ENCODE measurements around the gene BIRC5.

BIRC5 gene

GRCh38 chr17:78255029-78255656, 41.1 kb downstream of the BIRC5 start:
- TF ChIP-seq POLR2AphosphoS5 (IDR thresholded peaks at IDR 0.05; ENCODE audit: low read depth, low read length) (no peak), TAF1 (IDR thresholded peaks at IDR 0.05; ENCODE audit: borderline replicate concordance, low read depth, low read length) (no peak), POLR2A (IDR thresholded peaks at IDR 0.05; ENCODE audit: low read depth, low read length) (no peak)
- FAIRE-seq (no peak), DNase-seq (ENCODE audit: insufficient read length) (no peak)

- FAIRE-seq (no peak), DNase-seq (ENCODE audit: insufficient read length) (no peak)
- TF ChIP-seq POLR2AphosphoS5 (IDR thresholded peaks at IDR 0.05; ENCODE audit: low read depth, low read length): no peak
- TF ChIP-seq TAF1 (IDR thresholded peaks at IDR 0.05; ENCODE audit: borderline replicate concordance, low read depth, low read length): no peak
- TF ChIP-seq POLR2A (IDR thresholded peaks at IDR 0.05; ENCODE audit: low read depth, low read length): no peak
These were observed 42.1 kb downstream of the BIRC5 start for GRCh38 chr17:78255953-78256706.

GRCh38 chr17:78256707-78257591, 42.9 kb downstream of the BIRC5 start:
- TF ChIP-seq TAF1 (IDR thresholded peaks at IDR 0.05; ENCODE audit: borderline replicate concordance, low read depth, low read length) (no peak), POLR2A (IDR thresholded peaks at IDR 0.05; ENCODE audit: low read depth, low read length) (no peak), POLR2AphosphoS5 (IDR thresholded peaks at IDR 0.05; ENCODE audit: low read depth, low read length) (no peak)
- DNase-seq (ENCODE audit: insufficient read length): no peak
- no peak for FAIRE-seq

GRCh38 chr17:78257810-78258322, 43.8 kb downstream of the BIRC5 start:
- no peak for FAIRE-seq
- TF ChIP-seq POLR2AphosphoS5 (IDR thresholded peaks at IDR 0.05; ENCODE audit: low read depth, low read length): no peak
- no peak for DNase-seq (ENCODE audit: insufficient read length)

- DNase-seq (ENCODE audit: insufficient read length): no peak
- no peak for FAIRE-seq
- TF ChIP-seq POLR2A (IDR thresholded peaks at IDR 0.05; ENCODE audit: low read depth, low read length) (no peak), POLR2AphosphoS5 (IDR thresholded peaks at IDR 0.05; ENCODE audit: low read depth, low read length) (no peak), TAF1 (IDR thresholded peaks at IDR 0.05; ENCODE audit: borderline replicate concordance, low read depth, low read length) (no peak)
These were observed 44.5 kb downstream of the BIRC5 start for GRCh38 chr17:78258323-78259191.

- DNase-seq (ENCODE audit: insufficient read length) (no peak), FAIRE-seq (no peak)
- TF ChIP-seq TAF1 (IDR thresholded peaks at IDR 0.05; ENCODE audit: borderline replicate concordance, low read depth, low read length) (no peak), POLR2A (IDR thresholded peaks at IDR 0.05; ENCODE audit: low read depth, low read length) (no peak), POLR2AphosphoS5 (IDR thresholded peaks at IDR 0.05; ENCODE audit: low read depth, low read length) (no peak)
These were observed 45.1 kb downstream of the BIRC5 start for GRCh38 chr17:78259192-78259554.

- DNase-seq (ENCODE audit: insufficient read length) (no peak), FAIRE-seq (no peak)
- no peak for TF ChIP-seq POLR2AphosphoS5 (IDR thresholded peaks at IDR 0.05; ENCODE audit: low read depth, low read length)
- TF ChIP-seq POLR2A (IDR thresholded peaks at IDR 0.05; ENCODE audit: low read depth, low read length): no peak
- TF ChIP-seq TAF1 (IDR thresholded peaks at IDR 0.05; ENCODE audit: borderline replicate concordance, low read depth, low read length): no peak
These were observed 49.1 kb downstream of the BIRC5 start for GRCh38 chr17:78263063-78263735.

- DNase-seq (ENCODE audit: insufficient read length): no peak
- FAIRE-seq: no peak
- TF ChIP-seq POLR2A (IDR thresholded peaks at IDR 0.05; ENCODE audit: low read depth, low read length) (no peak), POLR2AphosphoS5 (IDR thresholded peaks at IDR 0.05; ENCODE audit: low read depth, low read length) (no peak), TAF1 (IDR thresholded peaks at IDR 0.05; ENCODE audit: borderline replicate concordance, low read depth, low read length) (no peak)
These were observed 49.8 kb downstream of the BIRC5 start for GRCh38 chr17:78263736-78264340.

- no peak for TF ChIP-seq POLR2A (IDR thresholded peaks at IDR 0.05; ENCODE audit: low read depth, low read length)
- TF ChIP-seq POLR2AphosphoS5 (IDR thresholded peaks at IDR 0.05; ENCODE audit: low read depth, low read length): no peak
- no peak for TF ChIP-seq TAF1 (IDR thresholded peaks at IDR 0.05; ENCODE audit: borderline replicate concordance, low read depth, low read length)
- FAIRE-seq (no peak), DNase-seq (ENCODE audit: insufficient read length) (no peak)
These were observed 50.5 kb downstream of the BIRC5 start for GRCh38 chr17:78264590-78264989.

GRCh38 chr17:78265121-78265520, 51.1 kb downstream of the BIRC5 start:
- no peak for DNase-seq (ENCODE audit: insufficient read length)
- TF ChIP-seq POLR2A (IDR thresholded peaks at IDR 0.05; ENCODE audit: low read depth, low read length): no peak
- TF ChIP-seq TAF1 (IDR thresholded peaks at IDR 0.05; ENCODE audit: borderline replicate concordance, low read depth, low read length): no peak
- no peak for TF ChIP-seq POLR2AphosphoS5 (IDR thresholded peaks at IDR 0.05; ENCODE audit: low read depth, low read length)
- no peak for FAIRE-seq
